ENCODE results near the gene LIMA1.

DNA sequence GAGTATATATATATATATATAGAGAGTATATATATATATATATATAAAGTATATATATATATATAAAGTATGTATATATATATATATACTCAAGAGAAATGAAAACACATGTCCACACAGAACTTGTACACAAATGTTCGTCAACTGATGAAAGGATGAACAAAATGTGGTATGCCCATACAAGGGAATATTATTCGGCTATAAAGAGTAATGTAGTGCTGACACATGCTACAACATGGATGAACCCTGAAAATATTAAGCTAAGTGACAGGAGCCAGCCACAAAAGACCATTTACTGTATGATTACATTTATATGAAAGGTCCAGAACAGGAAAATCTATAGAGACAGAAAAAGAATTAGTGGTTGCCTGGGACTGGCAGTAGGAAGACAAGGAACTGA is 19.5 kb downstream of the LIMA1 start:
- no peak for TF ChIP-seq CTCFL (IDR thresholded peaks at IDR 0.05; ENCODE audit: borderline replicate concordance, insufficient read depth, low read depth, low read length, poor library complexity, severe bottlenecking)
- TF ChIP-seq DDX20 (tag; IDR thresholded peaks at IDR 0.05; ENCODE audit: low read depth), result no peak
- no peak for TF ChIP-seq RNF2 (IDR thresholded peaks at IDR 0.05)
- no peak for TF ChIP-seq CTCF (IDR thresholded peaks at IDR 0.05 in 2 of 3, conservative IDR thresholded peaks at IDR 0.05 in 1 of 3; ENCODE audit: insufficient read depth in 2 of 3, low read depth in 1 of 3, low read length in 3 of 3)
- no peak for TF ChIP-seq ZNF696 (CRISPR knock-in tag; conservative IDR thresholded peaks at IDR 0.05)
- TF ChIP-seq POLR2A (conservative IDR thresholded peaks at IDR 0.05), result no peak
- TF ChIP-seq KDM5B (IDR thresholded peaks at IDR 0.05; ENCODE audit: insufficient replicate concordance, low read depth, low read length), result no peak
